ENCODE measurements around the gene PAQR7.

The PAQR7 gene

GRCh38 chr1:25916460-25916859 is 41.0 kb upstream of the PAQR7 start:
- Histone ChIP-seq H4K20me1 (ENCODE audit: insufficient read depth, low read length) (no peaks in the 10 kb centered on the region), H3K4me1 (ENCODE audit: insufficient read depth, low read length, severe bottlenecking) (peaks cover 20% of the 10 kb centered on the region), H2AFZ (ENCODE audit: low read length) (no peak overlapping the region), H3K9me2 (ENCODE audit: low read depth, low read length) (no peaks in the 10 kb centered on the region), H3K4me3 (ENCODE audit: low read depth, low read length, poor library complexity, severe bottlenecking) (no peak overlapping the region), H3K79me2 (ENCODE audit: insufficient read depth, low read length) (no peaks in the 10 kb centered on the region), H3K4me2 (ENCODE audit: low read length) (no peak overlapping the region), H3K36me3 (ENCODE audit: insufficient read depth, low read length) (no peaks in the 10 kb centered on the region), H3K27me3 (ENCODE audit: insufficient read depth, low read length) (no peaks in the 10 kb centered on the region), H3K27ac (ENCODE audit: low read depth, low read length, poor library complexity, severe bottlenecking) (no peak overlapping the region), H3F3A (ENCODE audit: insufficient read depth, low read length) (no peaks in the 10 kb centered on the region), H3K9ac (ENCODE audit: low read length) (no peak overlapping the region), H3K9me3 (ENCODE audit: low read length) (no peaks in the 10 kb centered on the region)
- TF ChIP-seq EZH2 (IDR thresholded peaks at IDR 0.05; ENCODE audit: borderline replicate concordance, low read length): no peak
- no peak for TF ChIP-seq CTCF (IDR thresholded peaks at IDR 0.05; ENCODE audit: low read length)

GRCh38 chr1:25914074-25914995 is 38.8 kb upstream of the PAQR7 start:
- Histone ChIP-seq H3K36me3 (ENCODE audit: insufficient read depth, low read length) (no peaks in the 10 kb centered on the region), H3K4me1 (ENCODE audit: insufficient read depth, low read length, severe bottlenecking) (peaks cover 20% of the 10 kb centered on the region), H4K20me1 (ENCODE audit: insufficient read depth, low read length) (no peaks in the 10 kb centered on the region), H3K9me3 (ENCODE audit: low read length) (no peaks in the 10 kb centered on the region), H3F3A (ENCODE audit: insufficient read depth, low read length) (no peaks in the 10 kb centered on the region), H2AFZ (ENCODE audit: low read length) (peak overlapping the region; percentile 51; the same call in 1 of the 2 replicates), H3K4me3 (ENCODE audit: low read depth, low read length, poor library complexity, severe bottlenecking) (no peak overlapping the region), H3K79me2 (ENCODE audit: insufficient read depth, low read length) (no peaks in the 10 kb centered on the region), H3K9me2 (ENCODE audit: low read depth, low read length) (no peaks in the 10 kb centered on the region), H3K9ac (ENCODE audit: low read length) (peak overlapping the region; percentile 43; the same call in 1 of the 2 replicates), H3K27me3 (ENCODE audit: insufficient read depth, low read length) (no peaks in the 10 kb centered on the region), H3K27ac (ENCODE audit: low read depth, low read length, poor library complexity, severe bottlenecking) (peak overlapping the region; percentile 41), H3K4me2 (ENCODE audit: low read length) (peak overlapping the region; percentile 31)
- TF ChIP-seq EZH2 (IDR thresholded peaks at IDR 0.05; ENCODE audit: borderline replicate concordance, low read length): no peak
- no peak for TF ChIP-seq CTCF (IDR thresholded peaks at IDR 0.05; ENCODE audit: low read length)

- no peaks in the 10 kb centered on the region for H3K36me3 ChIP-seq (ENCODE audit: insufficient read depth, low read length)
- no peaks in the 10 kb centered on the region for H3F3A ChIP-seq (ENCODE audit: insufficient read depth, low read length)
- no peak overlapping the region for H3K4me3 ChIP-seq (ENCODE audit: low read depth, low read length, poor library complexity, severe bottlenecking)
- no peak overlapping the region for H2AFZ ChIP-seq (ENCODE audit: low read length)
- H3K4me2 ChIP-seq (ENCODE audit: low read length): no peak overlapping the region
- H3K27me3 ChIP-seq (ENCODE audit: insufficient read depth, low read length): no peaks in the 10 kb centered on the region
- no peak overlapping the region for H3K9ac ChIP-seq (ENCODE audit: low read length)
- no peaks in the 10 kb centered on the region for H3K9me2 ChIP-seq (ENCODE audit: low read depth, low read length)
- no peaks in the 10 kb centered on the region for H3K79me2 ChIP-seq (ENCODE audit: insufficient read depth, low read length)
- no peaks in the 10 kb centered on the region for H3K9me3 ChIP-seq (ENCODE audit: low read length)
- no peaks in the 10 kb centered on the region for H4K20me1 ChIP-seq (ENCODE audit: insufficient read depth, low read length)
- TF ChIP-seq EZH2 (IDR thresholded peaks at IDR 0.05; ENCODE audit: borderline replicate concordance, low read length) (no peak), CTCF (IDR thresholded peaks at IDR 0.05; ENCODE audit: low read length) (no peak)
- peaks cover 20% of the 10 kb centered on the region for H3K4me1 ChIP-seq (ENCODE audit: insufficient read depth, low read length, severe bottlenecking)
- H3K27ac ChIP-seq (ENCODE audit: low read depth, low read length, poor library complexity, severe bottlenecking): no peak overlapping the region
These were observed 37.7 kb upstream of the PAQR7 start for GRCh38 chr1:25913206-25913605.

Measured in OCI-LY1 (cell line).